Naive thymus-derived CD4-positive, alpha-beta T cell (primary cell): ENCODE data around the gene TENM4. TPM values are rescaled to one million over a fixed set of nuclear protein-coding genes. Genes with fewer than 3 reads are reported as not detected.

Experiments
- ATAC-seq: fragments of 150-1000 bp; cut with Tn5 transposase; 2 replicates; pipeline ENCODE4 v1.10.0; 2021; ENCODE audit warnings: mild to moderate bottlenecking, moderate library complexity
- CTCF ChIA-PET: fragments of 350-600 bp; sonication (Branson Sonifier 250); formaldehyde crosslinking; loops from one replicate; lab custom pipeline; 2021; ENCODE audit warnings: antibody characterized with exemption; lab: Charles Lee
- POLR2A ChIA-PET: fragments of 350-600 bp; sonication (Branson Sonifier 250); formaldehyde crosslinking; loops from one replicate; lab custom pipeline; 2021; ENCODE audit warnings: antibody characterized with exemption, inconsistent platforms; lab: Charles Lee
- DNase-seq, 9 donors: peaks; one replicate each; pipeline versions ENCODE4 v3.0.0 to v3.0.0-alpha.2; 2020 to 2022; ENCODE audit warnings: mixed read lengths in 1 of 9
- H3K27ac ChIP-seq: one replicate; pipeline ENCODE4 v1.7.0; 2013; ENCODE audit warnings: mild to moderate bottlenecking, low read depth, low read length, moderate library complexity
- H3K27me3 ChIP-seq, 2 donors: one replicate each; pipeline ENCODE4 v1.7.0; 2013; ENCODE audit warnings: low read length in 2 of 2, mild to moderate bottlenecking in 2 of 2, moderate library complexity in 2 of 2; ENCODE audit not compliant: control insufficient read depth in 2 of 2, insufficient read depth in 2 of 2
- H3K36me3 ChIP-seq, 3 experiments: 1 replicate in 2 of 3; 2 replicates in 1 of 3; pipeline ENCODE4 v1.7.0; 2013; ENCODE audit warnings: low read length in 3 of 3, mild to moderate bottlenecking in 3 of 3, moderate library complexity in 1 of 3; ENCODE audit not compliant: insufficient read depth in 3 of 3, control insufficient read depth in 2 of 3
- H3K4me1 ChIP-seq, 2 donors: one replicate each; pipeline ENCODE4 v1.7.0; 2013; ENCODE audit warnings: low read length in 2 of 2, mild to moderate bottlenecking in 2 of 2, moderate library complexity in 1 of 2; ENCODE audit not compliant: control insufficient read depth in 2 of 2, insufficient read depth in 2 of 2
- H3K4me3 ChIP-seq: 2 replicates; pipeline ENCODE4 v1.7.0; 2013; ENCODE audit warnings: mild to moderate bottlenecking, low read length
- H3K9me3 ChIP-seq, 3 experiments: 1 replicate in 2 of 3; 2 replicates in 1 of 3; pipeline ENCODE4 v1.7.0; 2013; ENCODE audit warnings: low read length in 3 of 3; ENCODE audit not compliant: control insufficient read depth in 2 of 3
- H3K27ac Mint-ChIP-seq, 9 donors: one replicate each; pipeline ENCODE4 v1.8.0; 2020 to 2022; ENCODE audit warnings: mixed read lengths in 9 of 9, mild to moderate bottlenecking in 8 of 9, moderate library complexity in 5 of 9, inconsistent platforms in 2 of 9
- H3K27me3 Mint-ChIP-seq, 5 donors: one replicate each; pipeline ENCODE4 v1.8.0; 2021 to 2022; ENCODE audit warnings: mixed read lengths in 5 of 5, mild to moderate bottlenecking in 1 of 5
- H3K36me3 Mint-ChIP-seq, 5 donors: one replicate each; pipeline ENCODE4 v1.8.0; 2020 to 2022; ENCODE audit warnings: mixed read lengths in 5 of 5, mild to moderate bottlenecking in 3 of 5, inconsistent platforms in 1 of 5
- H3K4me1 Mint-ChIP-seq, 7 donors: one replicate each; pipeline ENCODE4 v1.8.0; 2020 to 2022; ENCODE audit warnings: mixed read lengths in 7 of 7, mild to moderate bottlenecking in 3 of 7, inconsistent platforms in 1 of 7
- H3K4me3 Mint-ChIP-seq, 10 donors: one replicate each; pipeline ENCODE4 v1.8.0; 2020 to 2022; ENCODE audit warnings: mild to moderate bottlenecking in 10 of 10, mixed read lengths in 10 of 10, moderate library complexity in 6 of 10, inconsistent platforms in 2 of 10
- H3K9me3 Mint-ChIP-seq, 11 donors: one replicate each; pipeline ENCODE4 v1.8.0; 2020 to 2022; ENCODE audit warnings: mixed read lengths in 11 of 11, mild to moderate bottlenecking in 4 of 11, inconsistent platforms in 1 of 11, moderate library complexity in 1 of 11
- intact Hi-C, 2 donors: fragments of 100-400 bp; cut with micrococcal nuclease; formaldehyde crosslinking; loops; one replicate each; pipeline ENCODE4 v1.15.1; 2023
- polyA plus RNA-seq, 2 donors: library from polyadenylated mRNA; unstranded; fragments of 300-500 nt; fragmentation: Illumina TruSeq; gene quantifications; one replicate each; pipeline ENCODE4 v1.2.3, GENCODE V29; 2021
- total RNA-seq, 6 experiments: library from RNA in 5 of 6; stranded (reverse) in 5 of 6; gene quantifications; 1 replicate in 5 of 6; 2 replicates in 1 of 6; pipeline ENCODE4 v1.2.3 and lab custom pipeline; 2021 to 2026

Gene TENM4
- total and polyA plus RNA-seq, 7 experiments from 2014 or later, result 0.32 to 0.47 TPM; not detected in 5

- Histone ChIP-seq H3K4me1 (no peaks in the 10 kb centered on the region), H3K27me3 (no peaks in the 10 kb centered on the region), H3K27ac (no peak overlapping the region), H3K9me3 (no peaks in the 10 kb centered on the region), H3K4me3 (no peak overlapping the region), H3K36me3 (no peaks in the 10 kb centered on the region)
- peaks cover 30 to 76% (median 47%) of the 10 kb centered on the region in 5 donors for H3K27me3 Mint-ChIP-seq
- H3K4me1 Mint-ChIP-seq, result peaks cover 0 to 5% (median 0%) of the 10 kb centered on the region in 7 donors
- POLR2A ChIA-PET, result no interaction called here
- DNase-seq (no peak), ATAC-seq (no peak)
- CTCF ChIA-PET, result no interaction called here
- intact Hi-C loops, result no loop called here
- H3K9me3 Mint-ChIP-seq, result peaks cover 0 to 4% (median 0%) of the 10 kb centered on the region in 11 donors
- no peak overlapping the region for H3K4me3 Mint-ChIP-seq
- H3K36me3 Mint-ChIP-seq, result peaks cover 0 to 4% (median 0%) of the 10 kb centered on the region in 5 donors
- no peak overlapping the region for H3K27ac Mint-ChIP-seq
These were observed 412.6 kb downstream of the TENM4 start for GRCh38 chr11:79028225-79028624.

GRCh38 chr11:79026803-79027445 is 413.9 kb downstream of the TENM4 start:
- Mint-ChIP-seq H3K9me3 (peaks cover 0 to 4% (median 0%) of the 10 kb centered on the region in 11 donors), H3K27ac (no peak overlapping the region), H3K4me1 (peaks cover 0 to 5% (median 0%) of the 10 kb centered on the region in 7 donors), H3K27me3 (peaks cover 34 to 76% (median 51%) of the 10 kb centered on the region in 5 donors), H3K36me3 (peaks cover 0 to 4% (median 0%) of the 10 kb centered on the region in 5 donors), H3K4me3 (no peak overlapping the region)
- no peak for DNase-seq
- Histone ChIP-seq H3K36me3 (no peaks in the 10 kb centered on the region), H3K27ac (no peak overlapping the region), H3K4me3 (no peak overlapping the region), H3K9me3 (no peaks in the 10 kb centered on the region), H3K27me3 (no peaks in the 10 kb centered on the region), H3K4me1 (no peaks in the 10 kb centered on the region)
- CTCF ChIA-PET, result no interaction called here
- POLR2A ChIA-PET, result no interaction called here
- ATAC-seq, result no peak
- intact Hi-C loops, result no loop called here

DNA sequence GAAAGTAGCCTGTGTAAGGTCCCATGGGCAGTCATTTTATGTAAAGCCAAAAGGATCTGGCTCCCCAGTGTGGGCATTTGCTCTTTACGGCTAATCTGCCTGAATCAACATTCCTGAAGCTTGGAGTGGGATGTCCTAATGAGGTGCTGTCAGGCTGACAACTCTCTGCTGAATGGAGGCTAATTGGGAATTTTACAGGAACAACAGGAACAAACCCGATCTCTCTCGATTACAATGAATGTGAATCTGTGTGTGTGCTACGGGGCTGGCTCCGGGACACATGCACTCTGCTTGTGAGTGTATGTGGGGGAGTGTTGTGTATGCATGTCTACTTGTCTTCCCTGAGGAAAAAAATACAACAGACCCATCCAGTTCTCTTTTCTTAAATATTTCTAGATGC is 415.2 kb downstream of the TENM4 start:
- no peaks in the 10 kb centered on the region for H3K9me3 ChIP-seq
- ChIA-PET CTCF (no interaction called here), POLR2A (no interaction called here)
- Mint-ChIP-seq H3K27me3 (peaks cover 28 to 76% (median 44%) of the 10 kb centered on the region in 5 donors), H3K4me3 (no peak overlapping the region), H3K4me1 (peaks cover 0 to 5% (median 0%) of the 10 kb centered on the region in 7 donors), H3K27ac (no peak overlapping the region), H3K9me3 (peaks cover 0 to 9% (median 0%) of the 10 kb centered on the region in 11 donors), H3K36me3 (peaks cover 0 to 4% (median 0%) of the 10 kb centered on the region in 5 donors)
- H3K4me1 ChIP-seq, result no peaks in the 10 kb centered on the region
- no peak overlapping the region for H3K27ac ChIP-seq
- H3K27me3 ChIP-seq, result no peaks in the 10 kb centered on the region
- intact Hi-C loops, result no loop called here
- ATAC-seq (no peak), DNase-seq (no peak)
- H3K36me3 ChIP-seq, result no peaks in the 10 kb centered on the region
- H3K4me3 ChIP-seq, result no peak overlapping the region

DNA sequence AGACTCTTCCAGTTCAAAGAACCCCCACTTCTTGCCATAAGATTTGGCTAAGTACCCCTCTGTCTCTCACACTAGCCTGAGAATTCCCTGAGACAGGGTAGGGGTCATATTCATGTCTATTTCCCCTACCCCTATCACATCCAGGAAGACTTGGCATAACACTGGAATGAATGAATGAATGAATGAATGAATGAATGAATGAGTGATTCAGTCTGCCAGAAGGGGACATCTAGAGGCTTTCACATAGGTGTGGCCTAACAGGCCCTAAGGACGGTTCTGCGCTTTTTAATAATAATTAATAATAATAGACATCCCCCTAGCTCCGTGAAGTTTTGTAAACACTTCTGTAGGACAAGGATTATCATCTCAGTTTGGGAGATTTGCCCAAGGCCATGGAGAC is 415.7 kb downstream of the TENM4 start:
- Mint-ChIP-seq H3K9me3 (peaks cover 0 to 9% (median 0%) of the 10 kb centered on the region in 11 donors), H3K4me3 (no peak overlapping the region), H3K4me1 (peaks cover 0 to 5% (median 0%) of the 10 kb centered on the region in 7 donors), H3K27ac (no peak overlapping the region), H3K36me3 (peaks cover 0 to 4% (median 0%) of the 10 kb centered on the region in 5 donors), H3K27me3 (peaks cover 27 to 76% (median 42%) of the 10 kb centered on the region in 5 donors)
- no peak overlapping the region for H3K4me3 ChIP-seq
- no peaks in the 10 kb centered on the region for H3K4me1 ChIP-seq
- CTCF ChIA-PET, result no interaction called here
- no peaks in the 10 kb centered on the region for H3K9me3 ChIP-seq
- no peaks in the 10 kb centered on the region for H3K36me3 ChIP-seq
- no peak for DNase-seq
- H3K27me3 ChIP-seq, result no peaks in the 10 kb centered on the region
- intact Hi-C loops, result no loop called here
- H3K27ac ChIP-seq, result no peak overlapping the region
- POLR2A ChIA-PET, result no interaction called here
- ATAC-seq, result no peak

DNA sequence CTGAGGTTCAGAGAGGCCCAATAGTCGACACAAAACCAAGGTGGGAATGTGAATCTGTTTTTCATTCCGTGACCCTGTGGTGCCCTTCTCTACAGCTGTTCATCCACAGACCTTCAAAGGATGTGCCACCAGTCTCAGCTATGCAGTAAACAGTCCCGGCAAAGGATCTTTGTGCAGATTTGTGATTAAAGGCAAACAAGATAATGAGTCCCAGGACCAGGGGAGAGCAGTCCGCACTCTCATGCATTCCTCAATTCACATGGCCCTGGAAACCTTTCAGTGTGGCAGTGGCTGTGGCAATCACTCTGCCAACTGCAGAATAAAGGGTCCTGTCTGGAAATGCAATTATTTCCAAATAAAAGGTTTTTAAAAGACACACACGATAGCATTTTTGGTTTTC is 418.6 kb downstream of the TENM4 start:
- no peak overlapping the region for H3K4me3 Mint-ChIP-seq
- no peak for DNase-seq
- peaks cover 0 to 4% of the 10 kb centered on the region in 2 donors for H3K27me3 ChIP-seq

GRCh38 chr11:79021601-79022000 is 419.2 kb downstream of the TENM4 start:
- no peak overlapping the region for H3K27ac ChIP-seq
- POLR2A ChIA-PET, result no interaction called here

More for the DNA sequence above, 418.6 kb downstream of the TENM4 start:
- POLR2A ChIA-PET, result no interaction called here
- peaks cover 0 to 5% (median 0%) of the 10 kb centered on the region in 7 donors for H3K4me1 Mint-ChIP-seq
- H3K9me3 ChIP-seq, result no peaks in the 10 kb centered on the region
- no peak overlapping the region for H3K27ac ChIP-seq
- H3K27ac Mint-ChIP-seq, result no peak overlapping the region
- CTCF ChIA-PET, result no interaction called here
- no peak for ATAC-seq
- H3K36me3 Mint-ChIP-seq, result peaks cover 0 to 4% (median 0%) of the 10 kb centered on the region in 5 donors
- H3K4me1 ChIP-seq, result no peaks in the 10 kb centered on the region
- peaks cover 15 to 63% (median 38%) of the 10 kb centered on the region in 5 donors for H3K27me3 Mint-ChIP-seq
- peaks cover 0 to 9% (median 0%) of the 10 kb centered on the region in 11 donors for H3K9me3 Mint-ChIP-seq
- intact Hi-C loops, result no loop called here
- no peaks in the 10 kb centered on the region for H3K36me3 ChIP-seq
- no peak overlapping the region for H3K4me3 ChIP-seq

DNA sequence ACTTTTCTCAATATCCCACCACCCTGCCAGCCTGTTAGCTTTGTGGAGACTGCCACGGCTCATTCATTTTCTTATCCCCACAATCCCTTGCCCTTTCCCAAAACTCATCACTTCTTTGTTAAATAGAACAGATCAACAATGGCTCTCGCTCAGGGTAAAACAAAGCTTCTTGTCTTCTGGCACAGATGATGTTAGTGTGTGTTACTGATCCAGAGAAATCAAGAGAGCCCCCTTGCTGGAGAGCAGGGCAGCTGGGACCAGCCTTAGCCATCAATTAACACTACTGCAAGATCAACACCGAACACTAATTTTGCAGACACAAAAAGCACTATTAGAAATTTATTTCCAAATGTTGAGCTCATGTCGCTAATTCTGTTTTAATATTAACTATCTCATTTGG is 420.9 kb downstream of the TENM4 start:
- H3K4me1 Mint-ChIP-seq, result no peaks in the 10 kb centered on the region
- no peak for DNase-seq
- ChIA-PET POLR2A (no interaction called here), CTCF (no interaction called here)
- intact Hi-C loops, result no loop called here
- H3K36me3 Mint-ChIP-seq, result no peaks in the 10 kb centered on the region
- Histone ChIP-seq H3K4me3 (no peak overlapping the region), H3K27me3 (peaks cover 0 to 4% of the 10 kb centered on the region in 2 donors), H3K36me3 (no peaks in the 10 kb centered on the region), H3K27ac (no peak overlapping the region), H3K4me1 (no peaks in the 10 kb centered on the region), H3K9me3 (no peaks in the 10 kb centered on the region)
- no peak overlapping the region for H3K27ac Mint-ChIP-seq
- H3K4me3 Mint-ChIP-seq, result no peak overlapping the region
- no peak for ATAC-seq
- H3K27me3 Mint-ChIP-seq, result peaks cover 4 to 54% (median 31%) of the 10 kb centered on the region in 5 donors
- H3K9me3 Mint-ChIP-seq, result peaks cover 0 to 7% (median 2%) of the 10 kb centered on the region in 11 donors

More at GRCh38 chr11:79021601-79022000, 419.2 kb downstream of the TENM4 start:
- H3K27me3 ChIP-seq, result peaks cover 0 to 4% of the 10 kb centered on the region in 2 donors
- H3K36me3 Mint-ChIP-seq, result peaks cover 0 to 4% (median 0%) of the 10 kb centered on the region in 5 donors
- ATAC-seq (no peak), DNase-seq (no peak)
- no peaks in the 10 kb centered on the region for H3K9me3 ChIP-seq
- H3K27ac Mint-ChIP-seq, result no peak overlapping the region
- H3K4me1 ChIP-seq, result no peaks in the 10 kb centered on the region
- CTCF ChIA-PET, result no interaction called here
- H3K27me3 Mint-ChIP-seq, result peaks cover 11 to 58% (median 33%) of the 10 kb centered on the region in 5 donors
- H3K4me1 Mint-ChIP-seq, result peaks cover 0 to 2% (median 0%) of the 10 kb centered on the region in 7 donors
- no peaks in the 10 kb centered on the region for H3K36me3 ChIP-seq
- H3K4me3 Mint-ChIP-seq, result no peak overlapping the region
- intact Hi-C loops, result no loop called here
- no peak overlapping the region for H3K4me3 ChIP-seq
- peaks cover 0 to 9% (median 0%) of the 10 kb centered on the region in 11 donors for H3K9me3 Mint-ChIP-seq
